Peyer's patch (tissue), 4 donors: ENCODE results near the gene WBP11.

Source experiments
- CTCF ChIP-seq, 6 experiments: fragments of 450-650 bp in 4 of 6; fragments of 200-600 bp in 2 of 6; sonication (generic) in 1 of 6; IDR thresholded peaks; one replicate each; pipeline ENCODE4 v1.5.1; 2017 to 2019; ENCODE audit warnings: antibody characterized with exemption in 6 of 6, mild to moderate bottlenecking in 3 of 6, moderate library complexity in 1 of 6
- POLR2A ChIP-seq, 2 donors: fragments of 450-650 bp; IDR thresholded peaks; one replicate each; pipeline ENCODE4 v1.5.1; 2017; ENCODE audit warnings: antibody characterized with exemption in 2 of 2, mild to moderate bottlenecking in 2 of 2, moderate library complexity in 2 of 2

- TF ChIP-seq CTCF (IDR thresholded peaks at IDR 0.05), result no peak
- TF ChIP-seq POLR2A (IDR thresholded peaks at IDR 0.05), result no peak
Observed at GRCh38 chr12:14844401-14844800, 41.1 kb upstream of the WBP11 start.
